HG02623 (cell line): Measurements from ENCODE around the gene TMEM163.

Source experiments
- ATAC-seq: cut with Tn5 transposase; IDR thresholded peaks from one replicate; pipeline ENCODE4 v1.9.1; 2021; ENCODE audit warnings: moderate library complexity; ENCODE audit not compliant: unreplicated experiment

Gene TMEM163

DNA sequence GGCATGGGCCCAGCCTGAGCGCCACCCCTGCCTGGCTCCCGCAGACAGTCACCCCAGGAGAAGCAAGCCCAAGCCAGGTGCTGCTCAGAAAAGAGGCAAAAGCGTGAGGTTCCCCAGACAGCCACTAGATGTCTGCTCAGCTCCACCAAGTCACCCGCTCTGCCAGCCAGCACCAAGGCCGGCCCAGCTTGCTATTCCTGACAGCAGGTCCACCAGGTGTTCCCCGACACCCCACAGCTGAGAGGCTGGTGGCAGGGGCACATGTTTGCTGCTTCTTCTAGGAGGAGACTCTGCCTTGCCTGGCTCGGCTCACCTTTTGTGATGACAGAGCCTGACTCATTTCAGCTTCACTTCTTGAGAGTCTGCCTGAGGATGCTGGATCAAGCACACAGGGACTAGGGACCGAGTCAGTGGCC lies 258.2 kb downstream of the TMEM163 start:
- ATAC-seq: peak; percentile 77

GRCh38 chr2:134459706-134460406 lies 258.9 kb downstream of the TMEM163 start:
- ATAC-seq: no peak

GRCh38 chr2:134458950-134459349 lies 259.9 kb downstream of the TMEM163 start:
- no peak for ATAC-seq

DNA sequence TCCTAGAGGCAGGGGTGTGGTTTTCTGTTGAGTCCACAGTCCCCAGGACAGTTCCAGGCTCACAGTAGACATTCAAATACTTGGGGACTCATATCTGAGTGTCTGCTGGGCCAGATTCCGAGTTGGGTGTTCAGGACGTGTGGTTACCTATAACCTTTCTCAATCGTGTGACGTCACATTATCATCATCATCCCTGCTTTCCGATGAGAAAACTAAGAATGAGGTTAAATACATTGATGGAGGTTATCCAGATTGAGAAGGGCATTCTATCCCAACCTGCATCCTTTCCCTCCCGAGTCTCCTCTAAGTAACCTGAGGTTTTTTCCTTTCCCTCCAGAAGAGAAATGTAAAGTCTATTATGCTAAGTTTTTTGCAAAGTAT lies 260.3 kb downstream of the TMEM163 start:
- ATAC-seq: no peak

GRCh38 chr2:134457765-134458472 lies 260.9 kb downstream of the TMEM163 start:
- no peak for ATAC-seq

DNA sequence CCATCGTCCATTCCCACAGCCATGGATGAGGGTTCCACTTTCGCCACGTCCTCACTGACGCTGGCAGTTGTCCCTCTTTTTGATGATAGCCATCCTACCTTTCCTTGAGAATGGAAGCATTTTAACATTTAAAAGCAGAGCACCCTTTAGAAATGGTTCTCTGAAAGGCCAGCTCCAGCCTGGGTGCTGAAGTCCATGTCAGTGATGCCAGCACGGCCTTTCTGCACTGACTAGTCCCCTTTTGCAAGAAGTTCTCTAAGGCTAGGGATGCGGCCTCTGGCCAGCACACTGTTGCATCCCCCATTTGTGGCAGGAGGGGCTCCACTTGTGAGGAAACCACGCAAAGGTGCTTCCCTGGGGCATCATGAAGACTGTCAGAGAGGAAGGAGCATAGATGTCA lies 261.4 kb downstream of the TMEM163 start:
- ATAC-seq: no peak

GRCh38 chr2:134455426-134455825 lies 263.4 kb downstream of the TMEM163 start:
- no peak for ATAC-seq

DNA sequence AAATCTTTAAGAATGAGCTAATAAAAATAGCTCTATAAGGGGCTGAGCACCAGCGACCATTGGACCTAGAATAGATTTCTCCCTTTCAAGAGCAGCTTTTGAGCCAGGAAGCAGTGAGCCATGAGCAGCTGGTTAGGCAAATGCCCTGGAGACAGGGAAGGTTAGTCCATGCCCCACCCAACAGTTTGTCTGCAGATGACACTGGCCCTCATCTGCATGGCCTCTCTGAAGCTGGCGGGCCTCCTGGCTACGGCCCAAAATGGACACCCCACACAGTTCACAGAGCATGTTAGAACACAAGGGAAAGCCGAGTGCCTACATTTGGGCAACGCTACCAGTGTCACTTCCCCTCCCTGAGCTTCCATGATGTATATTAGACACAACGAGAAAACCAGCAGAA lies 263.9 kb downstream of the TMEM163 start:
- ATAC-seq: no peak

- no peak for ATAC-seq
Observed at GRCh38 chr2:134454426-134454825, 264.4 kb downstream of the TMEM163 start.

DNA sequence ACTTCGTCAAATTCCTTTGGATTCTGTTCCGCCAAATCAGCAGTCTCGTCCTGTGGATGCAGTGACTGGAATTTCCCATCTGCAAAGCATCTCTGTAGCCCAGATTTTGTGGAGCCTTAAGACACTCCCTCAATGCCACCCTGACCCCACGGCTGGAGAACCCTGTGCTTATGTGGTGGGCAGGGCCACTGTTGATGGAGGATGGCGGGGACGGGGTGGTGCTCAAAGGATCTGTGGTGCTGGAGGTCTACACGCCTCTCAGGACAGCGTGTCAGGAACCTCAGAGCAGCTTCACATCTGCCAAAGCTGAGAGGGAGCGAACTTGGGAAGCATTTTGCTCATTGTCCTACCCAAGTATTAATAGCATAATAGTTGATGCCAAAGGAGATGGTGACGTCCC lies 264.8 kb downstream of the TMEM163 start:
- no peak for ATAC-seq

DNA sequence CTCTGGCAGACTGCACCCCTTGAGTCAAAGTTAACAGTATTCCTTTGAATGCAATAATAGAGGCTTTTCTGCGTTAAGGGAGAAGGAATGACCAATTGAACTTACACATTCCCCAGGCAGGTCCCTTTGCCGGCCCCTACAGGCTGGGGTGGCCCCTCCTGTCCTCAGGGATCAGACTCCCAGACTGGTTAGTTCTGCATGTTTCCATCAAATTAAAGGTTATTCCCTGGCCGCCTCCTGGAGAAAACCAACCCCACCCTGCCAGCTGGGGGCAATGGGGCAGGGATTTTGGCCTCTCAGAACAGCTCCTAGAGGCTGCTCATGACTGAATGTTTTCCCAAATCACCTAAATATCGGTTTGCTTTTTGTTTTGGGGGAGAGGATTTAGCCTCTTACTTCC lies 265.3 kb downstream of the TMEM163 start:
- ATAC-seq: no peak

DNA sequence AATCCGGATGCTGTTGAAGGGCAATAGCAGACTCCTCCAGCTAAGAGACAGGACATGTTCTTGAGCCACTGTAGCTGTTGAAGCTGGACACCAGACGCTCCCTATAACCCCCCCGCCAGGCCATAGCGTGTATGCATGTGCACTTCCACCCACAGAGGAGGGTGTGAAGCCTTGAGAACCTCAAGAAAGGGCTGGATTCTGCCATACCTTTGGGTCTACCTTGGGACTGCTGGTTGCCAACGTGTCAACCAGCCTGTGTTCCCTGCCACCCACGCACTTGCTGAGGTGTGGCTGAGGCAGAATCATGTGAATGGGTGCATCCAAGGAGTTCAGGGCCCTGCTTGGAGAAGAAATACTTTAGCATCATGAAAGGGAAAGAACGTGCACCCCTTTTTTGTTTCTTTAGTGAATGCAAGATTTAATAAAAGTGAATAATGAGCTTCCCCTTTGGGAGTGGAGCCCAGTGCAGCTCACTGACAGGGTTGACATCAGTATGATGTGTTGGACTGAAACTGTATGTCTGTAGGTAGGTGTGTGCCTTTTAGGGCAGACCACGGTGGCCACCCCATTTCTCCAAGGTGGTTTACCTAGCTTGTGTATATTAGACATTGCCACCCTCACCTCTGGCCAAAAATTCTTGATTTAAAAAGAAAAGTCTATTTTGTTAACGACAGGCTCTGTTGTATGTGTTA lies 266.6 kb downstream of the TMEM163 start:
- ATAC-seq: no peak

DNA sequence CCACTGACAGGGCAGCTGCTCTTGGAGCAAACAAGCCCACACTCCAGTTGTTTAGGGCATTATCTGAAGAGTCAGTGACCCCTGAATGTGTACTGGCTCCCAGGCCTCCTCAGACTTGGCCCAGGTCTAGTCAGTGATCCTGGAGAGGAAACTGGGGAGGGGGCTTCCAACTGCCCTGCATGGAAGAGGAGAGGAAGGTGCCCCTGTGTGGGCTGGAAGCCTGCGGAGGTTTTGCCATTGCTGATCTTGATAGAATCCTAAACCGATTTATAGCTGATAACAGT lies 267.5 kb downstream of the TMEM163 start:
- ATAC-seq: no peak

GRCh38 chr2:134449751-134450513 lies 268.9 kb downstream of the TMEM163 start:
- ATAC-seq: no peak

DNA sequence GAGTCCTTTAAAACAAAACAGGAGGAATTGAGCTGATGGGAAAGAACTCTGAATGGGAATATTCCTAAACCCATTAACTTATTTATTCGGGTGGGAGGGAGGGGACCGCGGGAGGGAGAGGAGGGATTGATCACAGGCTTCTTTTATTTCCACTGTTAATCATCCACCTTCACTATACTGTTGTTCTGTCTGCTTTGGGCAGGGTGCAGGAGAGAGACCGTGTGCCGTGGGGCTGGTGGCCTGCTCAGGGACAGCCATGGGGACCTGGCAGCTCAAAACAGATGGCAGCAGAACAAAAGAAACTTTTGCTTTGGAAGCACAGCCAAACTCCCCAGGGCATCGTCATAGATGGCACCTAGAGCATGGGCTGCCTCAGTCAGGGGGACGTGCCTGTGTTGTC lies 269.6 kb downstream of the TMEM163 start:
- no peak for ATAC-seq

DNA sequence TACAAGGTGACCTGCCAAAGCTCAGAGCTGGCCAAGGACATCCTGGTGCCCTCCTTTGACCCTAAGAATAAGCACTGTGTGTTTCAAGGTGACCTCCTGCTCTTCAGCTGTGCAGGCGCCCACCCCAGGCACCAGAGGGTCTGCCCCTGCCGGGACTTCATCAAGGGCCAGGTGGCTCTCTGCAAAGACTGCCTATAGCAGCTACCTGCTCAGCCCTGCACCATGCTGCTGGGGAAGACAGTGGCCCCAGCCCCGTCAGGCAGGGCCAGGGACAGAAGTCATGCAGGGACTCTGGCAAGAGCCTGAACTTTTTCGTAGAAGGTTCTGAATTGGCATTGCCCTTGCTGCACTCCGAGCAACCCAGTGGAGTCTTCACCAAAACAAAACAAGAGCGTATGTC lies 270.1 kb downstream of the TMEM163 start:
- no peak for ATAC-seq

DNA sequence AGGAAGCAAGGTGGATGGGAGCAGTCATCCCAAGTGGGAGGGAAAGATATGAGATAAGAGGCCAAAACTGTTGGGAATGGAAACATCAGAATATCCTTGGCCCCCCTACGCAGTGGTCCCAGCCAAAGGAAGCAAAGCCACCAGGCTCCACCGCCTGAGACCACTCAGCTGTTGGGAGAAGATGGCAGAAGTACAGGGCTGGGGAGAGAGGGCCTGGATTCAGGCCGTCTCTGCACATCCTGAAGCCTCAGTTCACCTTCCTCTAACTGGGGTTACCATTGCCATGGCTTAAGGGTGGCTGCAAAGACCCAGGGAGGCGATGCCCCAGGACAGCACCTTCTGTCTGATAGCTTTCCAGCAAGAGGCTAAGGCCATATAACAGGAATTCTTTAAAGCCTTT lies 271.1 kb downstream of the TMEM163 start:
- ATAC-seq: no peak

- ATAC-seq: no peak
Observed at GRCh38 chr2:134446383-134447017, 272.3 kb downstream of the TMEM163 start.

DNA sequence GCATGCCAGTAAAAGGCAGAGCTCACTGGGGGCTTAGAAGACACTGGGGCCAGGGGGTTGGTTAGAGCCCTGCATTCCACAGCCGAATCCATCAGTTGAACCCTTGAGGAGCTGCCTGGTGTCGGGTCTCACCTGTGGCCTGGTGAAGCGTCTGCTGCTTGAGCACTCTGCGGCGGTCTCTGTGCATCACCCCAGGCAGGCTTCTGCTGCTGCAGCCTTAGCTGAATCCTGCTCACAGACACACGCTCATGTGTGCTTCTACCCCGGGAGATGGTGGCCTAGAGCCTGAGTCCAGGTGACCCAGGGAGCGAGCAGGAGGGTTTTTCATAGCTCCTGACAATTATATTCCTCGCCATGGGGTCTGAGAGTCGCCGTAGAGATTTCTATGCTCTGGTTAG lies 272.8 kb downstream of the TMEM163 start:
- no peak for ATAC-seq

GRCh38 chr2:134445116-134445515 lies 273.7 kb downstream of the TMEM163 start:
- ATAC-seq: no peak

GRCh38 chr2:134443814-134444480 lies 274.9 kb downstream of the TMEM163 start:
- no peak for ATAC-seq
